Brain microvascular endothelial cell (primary cell): ENCODE results near the gene LAPTM5.

ENCODE experiments used
- DNase-seq: peaks from one replicate; pipeline ENCODE4 v3.0.0-alpha.2; 2020
- H3K27ac ChIP-seq: fragments of 250-450 bp; sonication (Bioruptor Pico); 2 replicates; pipeline ENCODE4 v1.5.1; 2020; ENCODE audit warnings: mild to moderate bottlenecking, moderate library complexity
- H3K27me3 ChIP-seq: fragments of 250-450 bp; sonication (Bioruptor Pico); replicated peaks from 2 replicates; pipeline ENCODE4 v1.5.1; 2020; ENCODE audit warnings: mild to moderate bottlenecking
- H3K36me3 ChIP-seq: fragments of 250-450 bp; sonication (Bioruptor Pico); replicated peaks from 2 replicates; pipeline ENCODE4 v1.5.1; 2020; ENCODE audit warnings: mild to moderate bottlenecking
- H3K4me3 ChIP-seq: 2 replicates; pipeline ENCODE4 v1.5.1; 2011; ENCODE audit warnings: low read depth, mild to moderate bottlenecking, control low read depth, low read length, moderate library complexity
- CTCF ChIP-seq: IDR thresholded peaks from 2 replicates; pipeline ENCODE4 v1.5.1; 2011; ENCODE audit warnings: low read depth, mild to moderate bottlenecking, moderate library complexity, low read length, control low read depth, inconsistent platforms; ENCODE audit errors: missing control alignments
- in situ Hi-C: cut with HindIII; loops from 2 replicates; pipeline ENCODE4 v1.10.0; 2017; ENCODE audit warnings: low sequenced_read_pairs, low pct_ligation_motif_present

LAPTM5 gene

GRCh38 chr1:30788580-30789387 is 31.2 kb upstream of the LAPTM5 start:
- H3K4me3 ChIP-seq, result no peak overlapping the region
- H3K36me3 ChIP-seq, result no peaks in the 10 kb centered on the region
- no peak for DNase-seq
- H3K27me3 ChIP-seq, result peaks cover 8% of the 10 kb centered on the region
- no peak for TF ChIP-seq CTCF
- in situ Hi-C loops, result no loop called here
- H3K27ac ChIP-seq, result no peak overlapping the region

GRCh38 chr1:30787856-30788495 is 30.4 kb upstream of the LAPTM5 start:
- no peak overlapping the region for H3K27ac ChIP-seq
- in situ Hi-C loops, result no loop called here
- no peak for TF ChIP-seq CTCF
- H3K4me3 ChIP-seq, result no peak overlapping the region
- peaks cover 8% of the 10 kb centered on the region for H3K27me3 ChIP-seq
- no peak for DNase-seq
- H3K36me3 ChIP-seq, result no peaks in the 10 kb centered on the region

- in situ Hi-C loops, result no loop called here
- no peak for DNase-seq
- Histone ChIP-seq H3K27me3 (peaks cover 8% of the 10 kb centered on the region), H3K27ac (no peak overlapping the region), H3K36me3 (no peaks in the 10 kb centered on the region), H3K4me3 (no peak overlapping the region)
- TF ChIP-seq CTCF, result no peak
These were observed 29.7 kb upstream of the LAPTM5 start for GRCh38 chr1:30787266-30787665.

GRCh38 chr1:30786264-30786991 is 28.9 kb upstream of the LAPTM5 start:
- TF ChIP-seq CTCF, result no peak
- no peak overlapping the region for H3K27ac ChIP-seq
- no peak overlapping the region for H3K4me3 ChIP-seq
- in situ Hi-C loops, result no loop called here
- H3K27me3 ChIP-seq, result peaks cover 3% of the 10 kb centered on the region
- DNase-seq, result no peak
- H3K36me3 ChIP-seq, result no peaks in the 10 kb centered on the region

GRCh38 chr1:30785714-30786113 is 28.1 kb upstream of the LAPTM5 start:
- no peak overlapping the region for H3K27ac ChIP-seq
- no peak for DNase-seq
- no peak overlapping the region for H3K4me3 ChIP-seq
- TF ChIP-seq CTCF, result no peak
- H3K36me3 ChIP-seq, result no peaks in the 10 kb centered on the region
- in situ Hi-C loops, result no loop called here
- no peaks in the 10 kb centered on the region for H3K27me3 ChIP-seq
